NCI-H82 treated with DMSO at 0.1 percent for 48 hours (cell line): ENCODE results near the gene CACNA2D1.

Experiments used
- DNase-seq: peaks from one replicate; lab custom pipeline; 2025; ENCODE audit not compliant: unreplicated experiment; lab: John Stamatoyannopoulos, UW

Gene CACNA2D1

DNA sequence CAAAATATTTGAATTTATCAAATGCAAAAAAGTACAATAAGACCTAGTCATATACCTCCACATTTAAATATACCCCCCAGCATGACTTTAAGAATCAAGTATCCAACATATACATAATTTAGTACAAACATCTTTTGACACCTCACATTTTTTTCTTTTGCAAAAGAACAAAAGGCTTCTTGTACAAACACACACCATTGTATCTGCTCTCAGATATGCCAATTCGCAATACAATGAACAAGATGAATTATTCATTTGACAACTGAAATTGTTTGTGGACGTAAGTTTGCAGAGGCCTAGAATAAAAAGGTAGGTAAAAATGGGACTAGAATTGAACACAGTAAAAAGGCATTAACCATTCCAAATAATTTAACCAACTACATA, 154.4 kb downstream of the CACNA2D1 start:
- no peak for DNase-seq

DNA sequence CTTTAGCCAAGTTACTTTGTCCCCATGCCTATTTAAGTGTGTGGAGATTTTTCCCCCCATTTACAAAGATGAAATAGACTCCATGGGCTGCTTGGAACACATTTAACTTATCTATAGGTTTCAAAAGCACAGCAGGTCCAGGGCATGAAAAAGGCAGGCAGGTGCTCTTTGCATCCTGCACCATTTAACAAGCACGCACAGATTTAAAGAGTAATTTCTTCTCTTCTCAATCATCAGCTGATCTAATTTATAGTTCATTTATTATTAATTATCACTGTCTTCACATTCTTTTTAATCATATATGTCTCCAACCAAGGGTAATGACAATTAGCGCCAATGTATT, 156.8 kb downstream of the CACNA2D1 start:
- DNase-seq, result no peak

DNA sequence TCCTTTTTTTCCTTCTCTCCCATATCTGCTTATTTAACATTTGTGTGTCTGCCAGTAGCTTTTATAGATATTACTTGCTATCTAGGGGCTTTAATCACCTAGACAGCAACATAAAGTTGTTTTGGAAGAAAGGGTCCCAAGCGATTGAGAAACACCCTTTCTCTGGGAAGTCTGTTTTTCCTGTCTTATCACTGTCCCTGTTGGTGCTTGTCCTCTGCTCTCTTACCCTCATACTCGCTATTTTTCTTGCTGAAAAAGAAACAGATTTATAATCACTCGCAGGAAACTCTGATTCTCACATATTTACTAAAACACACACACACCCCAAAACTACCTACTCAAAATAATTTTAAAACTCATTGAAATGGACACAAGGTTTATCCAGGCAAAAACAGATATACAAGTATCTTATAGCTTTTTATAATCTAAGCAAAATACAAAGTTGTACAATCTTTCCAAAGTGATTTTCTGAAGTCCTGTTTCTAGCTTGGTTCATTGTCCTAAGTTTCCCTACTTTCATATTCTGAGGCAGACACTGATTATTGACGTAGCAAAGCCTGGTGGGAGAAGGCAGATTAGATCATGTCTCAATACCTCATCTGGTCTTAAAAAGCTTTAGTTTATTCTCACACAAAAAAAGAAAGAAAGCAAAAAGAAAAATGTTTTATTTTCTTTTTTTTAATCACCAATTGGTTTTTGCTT, 157.3 kb downstream of the CACNA2D1 start:
- DNase-seq, result no peak

DNA sequence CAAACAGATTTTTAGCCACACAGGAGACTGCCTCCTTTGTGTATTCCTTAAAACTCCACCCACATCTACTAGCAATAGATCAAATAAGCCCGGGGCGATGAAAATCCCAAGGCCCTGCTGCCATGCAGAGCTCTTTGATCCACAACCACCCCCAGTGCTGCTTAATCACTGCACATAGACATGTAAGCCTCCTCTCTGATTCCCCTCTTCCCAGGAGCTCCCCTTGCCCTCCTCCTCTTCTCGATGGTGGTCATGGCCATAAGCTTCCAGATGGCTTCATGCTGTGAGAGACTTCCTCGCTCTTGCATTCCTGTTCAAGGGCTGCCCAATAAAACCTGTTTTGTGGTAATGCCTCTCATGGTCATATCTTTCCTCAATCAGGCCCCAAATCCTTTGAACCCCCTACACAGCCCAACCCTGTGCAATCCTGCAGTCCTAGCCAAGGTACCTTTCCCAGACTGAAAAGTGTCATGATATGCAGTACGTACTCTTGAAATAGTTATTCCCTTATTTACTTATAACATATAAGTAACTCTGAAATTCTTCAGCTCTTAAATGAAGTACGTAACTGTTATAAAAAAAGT, 158.5 kb downstream of the CACNA2D1 start:
- no peak for DNase-seq

DNA sequence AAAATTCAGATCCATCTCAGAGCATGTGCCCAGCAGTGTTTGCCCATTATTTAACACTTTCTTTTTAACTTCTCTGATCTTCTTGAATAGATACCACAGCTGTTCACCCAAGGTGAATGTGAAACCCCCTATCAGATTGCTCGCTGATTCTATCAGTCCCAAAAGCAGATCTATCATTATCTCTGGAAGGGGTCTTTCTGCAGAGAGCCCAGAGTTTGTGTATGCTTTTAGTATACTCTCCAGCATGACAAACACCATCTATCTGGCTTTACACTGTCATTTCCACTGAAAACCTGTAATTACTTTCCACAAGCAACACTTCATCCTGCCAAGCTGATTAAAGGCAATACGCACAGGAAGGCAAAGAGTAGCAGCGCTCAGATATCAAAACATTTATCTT, 168.2 kb downstream of the CACNA2D1 start:
- peak; percentile 31 for DNase-seq

DNA sequence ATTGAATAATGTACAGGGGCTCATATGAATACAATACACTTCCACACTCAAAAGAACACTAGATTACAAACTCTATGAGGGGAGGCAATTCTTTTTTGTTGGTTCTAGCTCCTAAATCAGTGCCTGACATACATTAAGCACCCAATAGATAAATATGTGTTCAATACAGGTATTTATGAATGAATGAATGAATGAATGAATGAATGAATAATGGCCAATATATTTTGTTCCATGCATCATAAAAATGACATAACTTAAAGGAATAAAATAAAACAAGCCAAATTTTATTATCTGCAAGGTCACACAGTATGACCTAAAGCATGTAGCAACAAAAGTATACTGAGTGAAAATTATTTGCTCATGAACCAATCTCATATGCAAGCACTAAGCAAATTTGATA, 168.9 kb downstream of the CACNA2D1 start:
- DNase-seq, result no peak

DNA sequence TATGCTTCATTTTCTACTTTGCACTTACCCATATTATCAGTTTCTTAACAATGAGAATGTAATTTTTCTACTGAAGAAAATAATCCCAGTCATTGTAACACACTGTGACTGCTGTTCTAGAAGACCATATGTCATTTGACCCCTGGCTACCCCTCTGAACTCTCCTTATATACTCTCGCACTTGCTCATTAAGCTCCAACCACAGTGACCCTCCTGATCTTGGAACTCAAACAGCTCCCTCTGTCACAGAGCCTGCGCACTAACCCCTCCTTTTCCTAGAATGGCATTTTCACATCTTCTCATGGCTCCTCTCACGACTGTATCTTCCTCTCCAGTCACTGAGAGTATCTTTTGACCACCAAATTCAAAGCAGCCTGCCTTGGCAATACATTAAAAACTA, 169.7 kb downstream of the CACNA2D1 start:
- DNase-seq, result peak; percentile 76

DNA sequence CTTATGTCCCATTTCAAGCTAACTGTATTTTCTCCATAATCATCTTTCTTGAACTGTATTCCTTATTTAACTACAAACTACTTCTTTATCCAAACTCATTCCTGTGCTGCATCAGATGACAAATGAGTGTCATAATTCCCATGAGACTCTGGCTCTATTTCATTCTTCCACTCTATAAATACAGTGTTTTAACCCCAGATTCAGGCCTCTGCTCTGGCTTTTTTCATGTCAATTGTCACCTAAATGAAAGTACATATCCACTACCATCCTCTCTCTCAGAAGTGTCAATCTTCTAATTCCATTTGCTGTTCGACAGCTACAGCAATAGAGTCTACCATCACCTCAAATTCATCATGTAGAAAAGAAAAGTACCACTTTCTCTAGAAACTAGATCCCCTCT, 172.7 kb downstream of the CACNA2D1 start:
- no peak for DNase-seq

DNA sequence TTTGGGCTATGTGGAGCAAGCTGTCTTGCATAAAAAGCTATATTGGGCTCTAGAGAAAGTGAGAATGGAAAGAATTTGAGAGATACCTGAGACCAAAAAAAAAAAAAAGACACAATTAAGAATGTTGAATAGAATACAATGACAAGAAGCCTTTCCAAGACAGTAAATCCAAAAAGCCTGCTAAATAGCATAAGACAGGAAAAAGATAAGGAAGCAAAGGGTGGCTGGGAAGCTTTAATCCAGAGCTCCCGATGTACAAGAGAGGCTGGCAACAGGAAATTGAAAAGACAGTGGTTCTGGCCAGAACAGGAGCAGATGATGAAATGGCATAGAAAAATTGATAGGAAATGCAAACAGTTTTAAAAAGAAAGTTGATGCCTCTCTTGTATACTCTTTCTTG, 174.9 kb downstream of the CACNA2D1 start:
- no peak for DNase-seq

DNA sequence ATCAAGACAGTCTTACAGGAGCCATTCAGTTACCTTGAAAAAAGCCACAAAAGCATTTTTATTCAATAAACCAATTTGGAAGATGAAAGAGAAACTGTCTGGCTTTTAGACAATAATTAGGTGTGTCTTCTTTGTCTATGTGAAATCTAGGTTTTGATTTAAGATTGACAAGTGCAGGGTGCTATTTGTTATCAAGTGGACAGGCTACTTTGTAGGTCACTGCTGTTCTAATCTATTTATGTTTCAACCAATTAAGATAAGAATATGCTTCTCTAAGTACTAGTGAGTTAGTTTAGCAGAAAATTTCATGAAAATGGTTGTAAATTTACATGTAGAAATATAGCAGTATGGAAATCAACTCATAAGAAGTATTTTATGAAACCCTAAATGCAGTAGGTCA, 177.5 kb downstream of the CACNA2D1 start:
- no peak for DNase-seq

DNA sequence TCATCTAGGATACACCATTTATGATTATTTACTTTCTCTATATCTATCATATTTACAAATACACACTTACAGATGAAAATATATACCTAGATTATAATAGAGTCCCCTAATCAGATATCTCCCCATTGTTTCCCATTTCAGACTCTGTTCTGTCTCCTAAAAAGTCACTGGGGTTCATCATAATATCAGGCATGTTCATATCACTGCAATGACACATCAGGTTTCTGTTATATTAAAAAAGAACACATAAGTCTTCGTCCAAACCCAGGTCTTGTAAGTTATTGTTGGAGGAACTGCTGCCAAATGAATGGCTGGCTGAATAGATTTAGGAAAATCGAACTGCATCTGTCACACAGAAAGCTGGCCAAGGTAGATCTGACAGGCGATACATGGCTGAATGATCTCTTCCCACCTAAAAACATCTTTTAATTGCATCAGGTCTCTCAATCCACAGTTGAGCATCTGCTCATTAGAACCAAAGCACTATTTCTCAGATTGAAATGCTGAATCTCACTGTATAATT, 178.7 kb downstream of the CACNA2D1 start:
- peak; percentile 72 for DNase-seq

DNA sequence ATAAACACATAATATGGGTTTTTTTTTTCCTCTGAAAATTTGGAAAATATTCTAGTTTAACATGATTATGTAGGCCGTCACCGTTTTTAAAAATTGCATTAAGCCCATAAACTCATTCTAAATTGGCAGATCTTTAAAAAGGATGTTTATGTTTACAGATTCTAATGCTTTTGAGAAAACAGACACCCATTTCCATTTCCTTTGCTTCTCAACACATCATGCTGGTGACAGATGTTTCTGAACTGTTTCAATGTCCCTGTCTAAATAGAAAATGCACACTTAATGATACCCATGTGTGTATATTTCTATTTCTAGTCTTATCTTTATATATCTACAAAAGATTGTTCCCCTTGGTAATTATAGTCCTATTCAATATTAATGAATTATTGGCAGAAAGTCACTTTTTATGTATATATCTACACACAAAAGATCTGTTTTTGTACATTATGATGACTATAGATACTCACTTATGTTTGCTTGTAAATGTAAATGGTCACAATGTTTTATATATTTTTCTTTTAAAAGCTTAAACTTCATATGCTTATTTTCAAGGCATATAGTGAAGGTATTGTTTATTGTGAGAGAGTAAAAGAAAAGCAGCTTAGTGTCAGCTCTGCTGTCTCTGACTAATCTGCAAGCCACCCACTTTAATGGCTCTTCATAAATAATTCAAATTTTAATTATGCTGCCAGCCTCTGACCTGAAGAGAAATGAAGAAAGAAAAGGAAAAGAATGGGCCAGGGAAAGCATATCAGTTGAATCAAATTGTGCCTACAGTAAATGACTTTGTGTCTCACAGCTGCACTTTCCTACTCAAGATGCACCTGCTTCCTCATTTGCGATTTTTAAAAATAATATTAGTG, 179.4 kb downstream of the CACNA2D1 start:
- DNase-seq, result peak; percentile 28

DNA sequence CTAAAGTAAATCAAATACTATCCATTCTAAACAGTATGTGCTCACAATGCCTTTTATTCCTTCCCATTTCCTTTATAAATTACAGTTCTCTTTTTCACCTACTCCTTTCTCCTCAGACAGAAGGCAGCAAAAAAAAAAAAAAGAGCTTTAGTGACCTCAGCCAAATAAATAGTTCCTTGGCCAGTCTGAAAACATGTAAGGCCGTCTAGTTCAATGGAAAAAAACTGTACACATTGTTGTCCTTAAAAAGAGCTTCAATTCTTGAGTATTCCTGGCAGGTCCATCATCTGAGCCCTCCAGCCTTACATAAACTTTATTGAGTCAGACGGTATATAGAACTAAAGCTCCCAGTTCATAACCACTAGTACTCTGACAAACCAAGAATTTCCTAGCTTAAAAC, 185.4 kb downstream of the CACNA2D1 start:
- DNase-seq, result no peak

DNA sequence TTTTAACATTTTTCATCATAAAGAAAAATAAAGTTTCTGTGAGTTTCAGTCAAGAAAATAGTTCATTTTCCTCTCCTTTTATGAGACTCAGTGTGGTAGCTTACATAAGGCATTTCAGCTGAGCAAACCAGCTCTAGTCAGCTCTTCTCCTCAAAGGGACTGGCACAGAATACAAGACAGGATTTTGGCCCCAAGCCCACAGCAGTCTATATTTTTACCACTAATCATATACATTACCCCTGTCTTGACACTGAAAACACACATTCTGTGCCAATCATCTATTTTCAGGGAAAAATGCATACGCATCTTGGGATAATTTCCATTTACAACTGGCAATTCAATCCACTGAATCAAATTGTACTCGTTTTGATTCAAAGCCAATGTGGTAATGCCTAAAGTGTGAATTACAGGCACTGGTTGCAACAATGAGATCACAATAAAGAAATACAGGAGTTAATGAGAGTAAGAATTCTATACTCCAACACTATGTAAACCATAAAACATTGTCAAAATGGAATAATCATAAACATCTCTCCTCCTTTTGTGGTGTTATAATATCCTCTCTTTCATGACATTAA, 186.4 kb downstream of the CACNA2D1 start:
- no peak for DNase-seq

DNA sequence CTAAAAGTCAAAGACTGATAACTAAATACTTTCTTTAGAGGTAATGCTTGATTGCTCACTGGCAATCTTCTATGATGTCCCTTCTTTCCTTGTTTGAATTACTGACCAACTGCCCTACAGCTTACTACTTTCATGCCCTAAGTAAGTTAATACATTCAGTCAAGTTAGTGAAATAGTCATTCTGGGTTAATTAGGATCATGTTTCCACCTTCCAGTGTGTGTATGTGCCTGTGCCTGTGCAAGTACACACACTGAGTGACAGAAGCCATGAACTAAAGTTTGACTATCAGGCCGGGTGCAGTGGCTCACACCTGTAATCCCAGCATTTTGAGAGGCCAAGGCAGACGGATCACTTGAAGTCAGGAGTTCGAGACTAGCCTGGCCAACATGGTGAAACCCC, 187.9 kb downstream of the CACNA2D1 start:
- DNase-seq, result no peak

DNA sequence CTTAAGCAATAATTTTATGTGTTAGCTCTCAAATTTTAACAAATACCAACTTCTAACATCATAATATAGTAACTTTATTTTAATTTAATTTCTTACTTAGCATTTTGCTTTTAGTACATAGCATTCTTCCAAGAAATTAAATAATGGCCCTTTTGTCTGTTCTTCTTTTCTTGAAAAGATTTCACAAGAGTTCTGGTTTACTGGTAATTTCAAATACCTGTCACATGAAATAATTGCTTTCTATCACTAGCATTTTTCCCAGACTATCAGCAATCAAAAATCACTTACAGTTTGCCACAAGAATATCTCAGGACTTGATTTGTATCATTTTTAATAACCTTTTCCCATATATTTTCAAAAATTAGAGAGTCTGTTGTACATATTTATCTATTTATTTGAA, 193.0 kb downstream of the CACNA2D1 start:
- DNase-seq, result no peak

DNA sequence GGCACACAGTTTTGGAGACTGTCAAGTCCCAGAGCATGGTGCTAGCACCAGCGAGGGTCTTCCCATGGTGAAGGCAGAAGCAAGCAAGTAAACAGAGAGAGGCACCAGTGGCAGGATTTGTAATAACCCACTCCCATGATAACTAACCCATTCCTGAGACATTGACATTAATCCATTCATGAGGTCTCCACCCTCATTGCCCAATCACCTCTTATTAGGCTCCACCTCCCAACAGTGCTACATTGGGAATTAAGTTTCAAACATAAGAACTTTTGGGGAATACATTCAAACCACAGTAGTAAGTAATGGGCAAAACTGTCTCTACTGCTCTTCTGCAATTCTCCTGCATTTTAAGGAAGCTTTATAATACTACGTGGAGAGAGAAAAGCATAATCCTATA, 193.6 kb downstream of the CACNA2D1 start:
- no peak for DNase-seq

DNA sequence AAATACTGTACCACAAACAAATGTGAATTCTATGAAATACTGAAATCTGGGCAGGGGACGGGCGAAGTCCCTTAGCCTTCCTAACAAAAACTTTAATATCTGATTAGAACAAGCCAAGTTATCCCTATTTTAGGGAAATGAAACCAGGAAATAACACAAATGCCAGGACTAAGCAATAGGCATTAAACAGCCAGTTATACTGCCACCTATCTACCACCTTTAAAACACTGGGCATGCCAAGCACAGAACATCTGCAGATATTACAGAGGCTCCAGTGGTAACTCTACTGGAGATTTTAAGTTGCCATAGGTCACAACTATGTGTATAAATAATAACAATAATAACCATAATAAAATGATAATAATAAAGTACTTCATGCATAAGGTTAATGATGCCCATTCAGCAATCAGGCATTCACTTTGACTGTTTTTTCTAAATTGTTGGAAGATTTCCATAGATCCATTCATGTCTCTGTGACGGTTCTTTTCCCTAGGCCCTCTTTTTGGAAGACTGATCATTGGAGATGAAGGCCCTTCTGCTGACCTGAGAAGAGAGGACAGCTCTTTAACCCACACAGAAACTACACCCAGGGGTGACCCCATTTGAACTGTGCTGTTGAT, 195.7 kb downstream of the CACNA2D1 start:
- DNase-seq, result peak; percentile 19

DNA sequence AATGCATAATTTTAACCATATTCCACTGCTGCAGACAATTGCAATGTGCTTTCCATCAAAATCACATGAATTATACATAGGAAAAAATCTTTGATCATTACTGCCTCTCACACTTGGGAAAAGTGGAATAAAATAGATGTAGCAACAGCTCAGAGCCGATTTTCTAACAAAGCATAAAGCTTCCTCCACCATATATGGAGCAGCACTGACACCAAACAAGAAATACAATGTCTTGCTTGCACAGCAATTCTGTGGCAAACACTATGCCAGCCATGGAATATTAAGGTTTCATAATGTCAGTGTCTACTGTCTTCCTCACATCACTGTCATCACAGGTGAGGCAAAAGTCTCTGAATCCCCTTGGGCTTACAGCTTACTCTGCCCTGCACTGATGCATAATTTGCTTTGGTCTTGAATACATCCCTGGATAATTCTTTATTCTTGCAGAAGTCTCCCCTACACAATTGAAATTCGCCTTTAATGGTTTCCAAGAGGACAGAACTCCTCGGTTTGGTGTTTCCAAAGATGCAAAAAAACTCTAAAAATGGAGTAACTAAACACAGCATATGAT, 198.5 kb downstream of the CACNA2D1 start:
- DNase-seq, result no peak

DNA sequence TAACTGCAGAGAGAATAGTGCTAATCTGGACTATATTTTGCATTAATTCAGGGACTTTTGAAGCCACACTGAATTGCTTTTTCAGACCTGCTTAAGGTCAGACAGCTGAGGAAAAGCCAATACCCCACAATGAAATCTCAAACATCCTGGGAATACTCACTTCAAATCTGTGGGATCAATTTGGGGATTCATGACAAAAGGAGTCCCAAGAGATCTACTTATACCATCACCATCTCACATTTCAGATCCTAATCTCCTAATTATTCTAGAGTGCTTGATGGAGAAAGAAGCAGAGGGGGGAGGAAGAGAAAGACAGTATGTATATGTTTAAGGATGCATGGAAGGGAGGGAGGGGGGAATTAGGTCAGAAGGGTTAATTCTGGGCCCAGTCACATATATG, 202.2 kb downstream of the CACNA2D1 start:
- peak; percentile 98 for DNase-seq

DNA sequence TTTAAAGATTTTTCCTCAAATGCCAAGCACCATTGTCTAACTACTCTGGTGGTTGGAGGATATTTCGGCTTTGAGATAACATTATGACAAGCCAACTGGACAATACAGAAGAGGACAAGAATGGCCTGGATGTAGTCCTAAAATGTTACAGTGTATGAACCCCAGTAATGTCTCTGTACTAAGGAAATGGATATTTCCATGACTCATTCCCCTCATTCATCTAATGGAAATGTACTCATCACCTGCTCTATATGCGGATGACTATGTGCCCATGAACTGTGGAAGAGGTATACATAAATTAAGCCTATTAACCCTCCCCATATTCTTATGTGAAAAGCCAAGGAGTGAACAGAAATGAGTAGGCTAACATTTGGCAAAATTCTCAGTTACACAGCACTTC, 207.9 kb downstream of the CACNA2D1 start:
- no peak for DNase-seq
